NCI-H774 (cell line): ENCODE results near the gene C1QTNF2.

Source experiments
- DNase-seq: peaks from one replicate; lab custom pipeline; 2025; lab: John Stamatoyannopoulos, UW

Gene C1QTNF2

GRCh38 chr5:160298189-160298588, 72.2 kb downstream of the C1QTNF2 start:
- DNase-seq: no peak

- DNase-seq: no peak
Measured at GRCh38 chr5:160297776-160298175, 72.7 kb downstream of the C1QTNF2 start.
